NCI-H524 treated with DMSO at 0.1 percent for 48 hours (cell line): ENCODE results near the gene ITGAE.
"Not testable (repeated sequence)": the region's sequence is repeated elsewhere in the genome, so short reads cannot be mapped to it uniquely, and the experiment has no call there.

ENCODE experiments used
- DNase-seq: peaks from one replicate; lab custom pipeline; 2025; lab: John Stamatoyannopoulos, UW

ITGAE gene

GRCh38 chr17:3795390-3796102 lies 5.4 kb downstream of the ITGAE start:
- no peak for DNase-seq

GRCh38 chr17:3794557-3795389 lies 6.2 kb downstream of the ITGAE start:
- DNase-seq, result no peak

- DNase-seq, result not testable (repeated sequence)
Observed at GRCh38 chr17:3794152-3794551, 6.8 kb downstream of the ITGAE start.

GRCh38 chr17:3793258-3793657 lies 7.7 kb downstream of the ITGAE start:
- not testable (repeated sequence) for DNase-seq

- no peak for DNase-seq
Observed at GRCh38 chr17:3792481-3792880, 8.5 kb downstream of the ITGAE start.

GRCh38 chr17:3788200-3788599 lies 12.8 kb downstream of the ITGAE start:
- DNase-seq, result no peak

- DNase-seq, result not testable (repeated sequence)
Observed at GRCh38 chr17:3785323-3785722, 15.7 kb downstream of the ITGAE start.

GRCh38 chr17:3782751-3783150 lies 18.2 kb downstream of the ITGAE start:
- no peak for DNase-seq

- no peak for DNase-seq
Observed at GRCh38 chr17:3780986-3781385, 20.0 kb downstream of the ITGAE start.

- no peak for DNase-seq
Observed at GRCh38 chr17:3777366-3778120, 23.4 kb downstream of the ITGAE start.

- no peak for DNase-seq
Observed at GRCh38 chr17:3773966-3774365, 27.0 kb downstream of the ITGAE start.

- DNase-seq, result no peak
Observed at GRCh38 chr17:3773511-3773910, 27.5 kb downstream of the ITGAE start.

GRCh38 chr17:3772764-3773163 lies 28.2 kb downstream of the ITGAE start:
- no peak for DNase-seq

GRCh38 chr17:3771140-3771539 lies 29.8 kb downstream of the ITGAE start:
- DNase-seq, result no peak

- DNase-seq, result no peak
Observed at GRCh38 chr17:3770466-3770865, 30.5 kb downstream of the ITGAE start.

GRCh38 chr17:3768769-3769168 lies 32.2 kb downstream of the ITGAE start:
- DNase-seq, result no peak

- no peak for DNase-seq
Observed at GRCh38 chr17:3768341-3768740, 32.6 kb downstream of the ITGAE start.

GRCh38 chr17:3766779-3767178 lies 34.2 kb downstream of the ITGAE start:
- DNase-seq, result no peak

GRCh38 chr17:3765981-3766380 lies 35.0 kb downstream of the ITGAE start:
- no peak for DNase-seq

GRCh38 chr17:3763777-3764170 lies 37.2 kb downstream of the ITGAE start:
- no peak for DNase-seq

GRCh38 chr17:3762922-3763776 lies 37.8 kb downstream of the ITGAE start:
- DNase-seq, result no peak

- DNase-seq, result no peak
Observed at GRCh38 chr17:3761918-3762380, 39.0 kb downstream of the ITGAE start.
